ENCODE measurements around the gene PRIMA1.

The PRIMA1 gene

GRCh38 chr14:93788293-93788542 is at the start of gene PRIMA1:
Gene PRIMA1, minus strand, starts transcription at chr14:93788485. Its CDS starts 767 bp downstream, at chr14:93787718.
- no peak within 1 kb of the TSS for H3K4me3 ChIP-seq (ENCODE audit: low read depth, low read length)
- in situ Hi-C loops (cut with HindIII; ENCODE audit: low sequenced_read_pairs): no loop called here
- no peak for TF ChIP-seq CTCF (IDR thresholded peaks at IDR 0.05; ENCODE audit: low read depth, low read length)
- no peak for DNase-seq (ENCODE audit: low read depth, low spot score)

- no peak for DNase-seq (ENCODE audit: low read depth, low spot score)
- no peak overlapping the region for H3K4me3 ChIP-seq (ENCODE audit: low read depth, low read length)
- in situ Hi-C loops (cut with HindIII; ENCODE audit: low sequenced_read_pairs): no loop called here
- no peak for TF ChIP-seq CTCF (IDR thresholded peaks at IDR 0.05; ENCODE audit: low read depth, low read length)
Measured at GRCh38 chr14:93834699-93835371, 46.5 kb upstream of the PRIMA1 start.

DNA sequence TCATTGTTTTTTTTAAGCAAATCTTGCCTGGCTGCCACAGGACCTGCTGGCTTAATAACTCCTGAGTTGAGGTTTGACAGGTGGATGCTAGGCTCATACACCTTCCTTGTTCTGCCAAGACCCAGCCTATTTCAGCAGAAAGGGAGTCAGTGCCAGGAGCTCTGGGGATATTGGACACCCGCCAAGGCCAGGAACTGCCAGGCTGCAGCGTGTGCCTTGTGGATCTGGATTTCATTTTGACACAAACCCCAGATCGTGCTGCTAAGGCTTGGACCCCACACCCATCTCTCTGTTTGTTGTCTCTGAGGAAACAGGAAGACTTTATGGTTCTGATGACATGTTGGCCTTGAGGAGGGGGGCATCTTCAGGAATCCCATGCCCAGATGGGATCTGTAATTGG is 44.4 kb upstream of the PRIMA1 start:
- no peak for TF ChIP-seq CTCF (IDR thresholded peaks at IDR 0.05; ENCODE audit: low read depth, low read length)
- no peak for DNase-seq (ENCODE audit: low read depth, low spot score)
- in situ Hi-C loops (cut with HindIII; ENCODE audit: low sequenced_read_pairs): no loop called here
- no peak overlapping the region for H3K4me3 ChIP-seq (ENCODE audit: low read depth, low read length)

DNA sequence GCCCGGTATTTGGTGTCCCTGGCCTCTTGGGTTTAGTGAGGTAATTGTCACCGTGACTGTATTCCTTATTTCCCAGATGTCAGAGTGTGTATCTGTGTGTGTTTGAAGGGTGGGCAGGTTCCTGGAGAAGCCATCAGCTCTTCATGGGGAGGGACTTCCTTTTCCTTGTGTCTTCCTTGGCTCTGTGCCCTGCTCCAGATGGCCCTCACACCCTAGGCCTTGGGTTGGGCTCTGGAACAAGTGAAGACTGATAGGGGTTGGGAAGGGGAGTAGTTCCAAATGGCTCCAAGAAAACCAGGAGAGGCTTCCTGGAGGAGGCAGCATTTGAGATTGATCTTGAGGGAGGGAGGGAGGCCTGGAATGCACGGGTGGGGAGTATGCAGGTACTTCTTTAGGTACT is 43.8 kb upstream of the PRIMA1 start:
- in situ Hi-C loops (cut with HindIII; ENCODE audit: low sequenced_read_pairs): no loop called here
- TF ChIP-seq CTCF (IDR thresholded peaks at IDR 0.05; ENCODE audit: low read depth, low read length): no peak
- no peak for DNase-seq (ENCODE audit: low read depth, low spot score)
- H3K4me3 ChIP-seq (ENCODE audit: low read depth, low read length): no peak overlapping the region

- H3K4me3 ChIP-seq (ENCODE audit: low read depth, low read length): no peak overlapping the region
- TF ChIP-seq CTCF (IDR thresholded peaks at IDR 0.05; ENCODE audit: low read depth, low read length): no peak
- no peak for DNase-seq (ENCODE audit: low read depth, low spot score)
- in situ Hi-C loops (cut with HindIII; ENCODE audit: low sequenced_read_pairs): no loop called here
Measured at GRCh38 chr14:93830753-93831461, 42.6 kb upstream of the PRIMA1 start.

DNA sequence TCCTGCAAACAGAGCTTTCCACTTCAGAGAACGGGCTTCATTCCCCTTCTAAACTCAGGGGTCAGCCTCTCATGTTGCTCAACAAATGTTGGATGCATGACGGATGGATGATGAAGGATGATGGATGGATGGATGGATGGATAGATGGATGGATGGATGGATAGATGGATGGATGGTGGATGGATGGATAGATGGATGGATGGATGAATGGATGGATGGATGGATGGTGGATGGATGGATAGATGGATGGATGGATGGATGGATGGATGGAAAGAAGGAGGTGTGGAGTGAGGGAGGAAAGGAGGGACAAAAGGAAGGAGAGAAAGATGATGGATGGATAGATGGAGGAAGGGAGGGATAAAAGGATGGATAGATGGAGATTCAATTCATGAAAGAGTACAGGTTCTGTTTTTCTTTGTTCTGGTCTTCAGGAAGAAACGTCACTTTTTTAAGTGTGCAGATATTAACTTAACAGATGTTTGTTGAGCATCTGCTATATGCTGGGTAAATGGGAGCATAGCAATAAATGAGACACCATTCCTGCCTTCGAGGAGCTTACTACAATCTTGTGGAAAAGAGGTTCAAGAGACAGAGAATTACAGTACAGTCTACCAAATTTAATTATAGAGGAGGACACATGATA is 41.7 kb upstream of the PRIMA1 start:
- no peak overlapping the region for H3K4me3 ChIP-seq (ENCODE audit: low read depth, low read length)
- no peak for TF ChIP-seq CTCF (IDR thresholded peaks at IDR 0.05; ENCODE audit: low read depth, low read length)
- no peak for DNase-seq (ENCODE audit: low read depth, low spot score)
- in situ Hi-C loops (cut with HindIII; ENCODE audit: low sequenced_read_pairs): no loop called here
